A549 (cell line): ENCODE results near the gene DACH2.

Source experiments
- CHD4 ChIP-seq: fragments of 200-600 bp; sonication (generic); IDR thresholded peaks from 2 replicates; pipeline ENCODE4 v1.6.1; 2016; ENCODE audit warnings: antibody characterized with exemption, mild to moderate bottlenecking, borderline replicate concordance
- ESRRA ChIP-seq: fragments of 150-350 bp; IDR thresholded peaks from 2 replicates; pipeline ENCODE4 v1.6.1; 2014; ENCODE audit warnings: mild to moderate bottlenecking, low read length, borderline replicate concordance
- KDM5A ChIP-seq: fragments of 200-600 bp; sonication (generic); IDR thresholded peaks from 2 replicates; pipeline ENCODE4 v1.6.1; 2016; ENCODE audit warnings: antibody characterized with exemption, mild to moderate bottlenecking
- MYC ChIP-seq: IDR thresholded peaks from 2 replicates; pipeline ENCODE4 v1.6.1; 2012; ENCODE audit warnings: mild to moderate bottlenecking, inconsistent platforms, low read length, improper control_type of control experiment, borderline replicate concordance
- POLR2A ChIP-seq: IDR thresholded peaks from 2 replicates; pipeline ENCODE4 v1.6.1; 2012; ENCODE audit warnings: mild to moderate bottlenecking, low read length
- RAD21 ChIP-seq, 2 experiments: fragments of >200 bp in 1 of 2; sonication (Bioruptor Twin) in 1 of 2; formaldehyde crosslinking in 1 of 2; IDR thresholded peaks in 1 of 2; conservative IDR thresholded peaks in 1 of 2; 2 replicates in 1 of 2; 3 replicates in 1 of 2; pipeline ENCODE4 v1.6.1; 2012 to 2018; ENCODE audit warnings: inconsistent platforms in 1 of 2
- TF ChIP-seq, protein P1 (sequence below): fragments of >200 bp; sonication (Bioruptor Twin); formaldehyde crosslinking; IDR thresholded peaks from 3 replicates; pipeline ENCODE4 v1.5.1; 2016
- TF ChIP-seq, protein P2 (sequence below): IDR thresholded peaks from 2 replicates; pipeline ENCODE4 v1.6.1; 2012
- TF ChIP-seq, protein P3 (sequence below): IDR thresholded peaks from 2 replicates; pipeline ENCODE4 v1.6.1; 2012; ENCODE audit warnings: low read depth, borderline replicate concordance
- TF ChIP-seq, protein P4 (sequence below): fragments of 250-450 bp; sonication (Bioruptor Pico); IDR thresholded peaks from 2 replicates; pipeline ENCODE4 v1.5.0; 2021; ENCODE audit warnings: mild to moderate bottlenecking, moderate library complexity, borderline replicate concordance

DNA sequence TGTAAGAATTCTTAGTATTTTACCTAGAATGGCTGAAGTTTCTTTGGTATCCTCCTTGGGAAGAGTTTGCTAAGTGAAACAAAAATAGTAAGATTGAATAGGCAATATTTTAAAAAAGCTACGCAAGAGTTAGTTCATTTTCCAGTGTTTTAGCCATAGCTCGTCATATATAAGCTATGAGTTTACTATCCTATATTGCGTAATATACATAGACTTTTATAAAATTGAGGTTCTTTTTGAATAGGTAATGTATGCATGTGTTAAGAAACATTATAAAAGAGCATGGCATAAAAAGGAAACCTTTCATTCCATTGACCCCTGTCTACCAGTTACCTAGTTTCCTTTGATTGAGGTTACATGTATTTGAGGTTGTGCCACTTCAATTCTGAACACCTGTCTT lies 67.0 kb downstream of the DACH2 start:
- TF ChIP-seq RAD21 (conservative IDR thresholded peaks at IDR 0.05 in 1 of 2, IDR thresholded peaks at IDR 0.05 in 1 of 2) (no peak), KDM5A (no peak), ESRRA (no peak), POLR2A (no peak), CHD4 (no peak), MYC (no peak)
- TF ChIP-seq, protein P1, sequence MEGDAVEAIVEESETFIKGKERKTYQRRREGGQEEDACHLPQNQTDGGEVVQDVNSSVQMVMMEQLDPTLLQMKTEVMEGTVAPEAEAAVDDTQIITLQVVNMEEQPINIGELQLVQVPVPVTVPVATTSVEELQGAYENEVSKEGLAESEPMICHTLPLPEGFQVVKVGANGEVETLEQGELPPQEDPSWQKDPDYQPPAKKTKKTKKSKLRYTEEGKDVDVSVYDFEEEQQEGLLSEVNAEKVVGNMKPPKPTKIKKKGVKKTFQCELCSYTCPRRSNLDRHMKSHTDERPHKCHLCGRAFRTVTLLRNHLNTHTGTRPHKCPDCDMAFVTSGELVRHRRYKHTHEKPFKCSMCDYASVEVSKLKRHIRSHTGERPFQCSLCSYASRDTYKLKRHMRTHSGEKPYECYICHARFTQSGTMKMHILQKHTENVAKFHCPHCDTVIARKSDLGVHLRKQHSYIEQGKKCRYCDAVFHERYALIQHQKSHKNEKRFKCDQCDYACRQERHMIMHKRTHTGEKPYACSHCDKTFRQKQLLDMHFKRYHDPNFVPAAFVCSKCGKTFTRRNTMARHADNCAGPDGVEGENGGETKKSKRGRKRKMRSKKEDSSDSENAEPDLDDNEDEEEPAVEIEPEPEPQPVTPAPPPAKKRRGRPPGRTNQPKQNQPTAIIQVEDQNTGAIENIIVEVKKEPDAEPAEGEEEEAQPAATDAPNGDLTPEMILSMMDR, result no peak
- TF ChIP-seq, protein P2, sequence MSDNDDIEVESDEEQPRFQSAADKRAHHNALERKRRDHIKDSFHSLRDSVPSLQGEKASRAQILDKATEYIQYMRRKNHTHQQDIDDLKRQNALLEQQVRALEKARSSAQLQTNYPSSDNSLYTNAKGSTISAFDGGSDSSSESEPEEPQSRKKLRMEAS, result no peak
- TF ChIP-seq, protein P3, sequence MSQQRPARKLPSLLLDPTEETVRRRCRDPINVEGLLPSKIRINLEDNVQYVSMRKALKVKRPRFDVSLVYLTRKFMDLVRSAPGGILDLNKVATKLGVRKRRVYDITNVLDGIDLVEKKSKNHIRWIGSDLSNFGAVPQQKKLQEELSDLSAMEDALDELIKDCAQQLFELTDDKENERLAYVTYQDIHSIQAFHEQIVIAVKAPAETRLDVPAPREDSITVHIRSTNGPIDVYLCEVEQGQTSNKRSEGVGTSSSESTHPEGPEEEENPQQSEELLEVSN, result no peak
- TF ChIP-seq, protein P4, sequence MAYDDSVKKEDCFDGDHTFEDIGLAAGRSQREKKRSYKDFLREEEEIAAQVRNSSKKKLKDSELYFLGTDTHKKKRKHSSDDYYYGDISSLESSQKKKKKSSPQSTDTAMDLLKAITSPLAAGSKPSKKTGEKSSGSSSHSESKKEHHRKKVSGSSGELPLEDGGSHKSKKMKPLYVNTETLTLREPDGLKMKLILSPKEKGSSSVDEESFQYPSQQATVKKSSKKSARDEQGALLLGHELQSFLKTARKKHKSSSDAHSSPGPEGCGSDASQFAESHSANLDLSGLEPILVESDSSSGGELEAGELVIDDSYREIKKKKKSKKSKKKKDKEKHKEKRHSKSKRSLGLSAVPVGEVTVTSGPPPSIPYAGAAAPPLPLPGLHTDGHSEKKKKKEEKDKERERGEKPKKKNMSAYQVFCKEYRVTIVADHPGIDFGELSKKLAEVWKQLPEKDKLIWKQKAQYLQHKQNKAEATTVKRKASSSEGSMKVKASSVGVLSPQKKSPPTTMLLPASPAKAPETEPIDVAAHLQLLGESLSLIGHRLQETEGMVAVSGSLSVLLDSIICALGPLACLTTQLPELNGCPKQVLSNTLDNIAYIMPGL (CRISPR knock-in tag), result no peak
